GM18519 (cell line): ENCODE data around the gene CKB.
"Not testable (repeated sequence)": the region's sequence is repeated elsewhere in the genome, so short reads cannot be mapped to it uniquely, and the experiment has no call there.

Source experiments
- ATAC-seq: cut with Tn5 transposase; IDR thresholded peaks from one replicate; pipeline ENCODE4 v1.9.1; 2021; ENCODE audit warnings: mild to moderate bottlenecking, moderate library complexity; ENCODE audit not compliant: unreplicated experiment, low FRiP score

The CKB gene

GRCh38 chr14:103517174-103517566, 5.5 kb downstream of the CKB start:
- ATAC-seq, result no peak

GRCh38 chr14:103516426-103517173, 6.0 kb downstream of the CKB start:
- ATAC-seq, result no peak

- ATAC-seq, result no peak
Observed at GRCh38 chr14:103514596-103515421, 7.8 kb downstream of the CKB start.

- no peak for ATAC-seq
Observed at GRCh38 chr14:103512701-103513611, 9.7 kb downstream of the CKB start.

- ATAC-seq, result not testable (repeated sequence)
Observed at GRCh38 chr14:103512180-103512579, 10.4 kb downstream of the CKB start.

GRCh38 chr14:103510724-103511693, 11.6 kb downstream of the CKB start:
- ATAC-seq, result no peak

GRCh38 chr14:103509864-103510723, 12.5 kb downstream of the CKB start:
- no peak for ATAC-seq

GRCh38 chr14:103508521-103509329, 13.9 kb downstream of the CKB start:
- no peak for ATAC-seq

- no peak for ATAC-seq
Observed at GRCh38 chr14:103507751-103508150, 14.9 kb downstream of the CKB start.

GRCh38 chr14:103504991-103505565, 17.6 kb downstream of the CKB start:
- ATAC-seq, result no peak

- ATAC-seq, result no peak
Observed at GRCh38 chr14:103503296-103503695, 19.3 kb downstream of the CKB start.

- no peak for ATAC-seq
Observed at GRCh38 chr14:103502877-103503276, 19.8 kb downstream of the CKB start.

GRCh38 chr14:103501921-103502669, 20.5 kb downstream of the CKB start:
- ATAC-seq, result no peak

GRCh38 chr14:103501041-103501870, 21.4 kb downstream of the CKB start:
- ATAC-seq, result no peak

- no peak for ATAC-seq
Observed at GRCh38 chr14:103500148-103500990, 22.3 kb downstream of the CKB start.
